Fibroblast of lung (primary cell): ENCODE data around the gene TCEAL8. TPM values are rescaled to one million over a fixed set of nuclear protein-coding genes. Genes with fewer than 3 reads are reported as not detected.

Experiments used
- DNase-seq, 2 donors: peaks; one replicate each; pipeline versions ENCODE4 v3.0.0 to v3.0.0-alpha.2; 2010; ENCODE audit warnings: low read depth in 2 of 2
- H2AFZ ChIP-seq: 2 replicates; pipeline ENCODE4 v1.5.1; 2012; ENCODE audit warnings: low read length, control low read depth, inconsistent platforms
- H3K27ac ChIP-seq: 2 replicates; pipeline ENCODE4 v1.5.1; 2011; ENCODE audit warnings: low read length, control low read depth; ENCODE audit not compliant: insufficient read depth
- H3K27me3 ChIP-seq: 2 replicates; pipeline ENCODE4 v1.5.1; 2011; ENCODE audit warnings: mild to moderate bottlenecking, low read length; ENCODE audit not compliant: control insufficient read depth, insufficient read depth
- H3K36me3 ChIP-seq: 2 replicates; pipeline ENCODE4 v1.5.1; 2011; ENCODE audit warnings: low read length; ENCODE audit not compliant: control insufficient read depth, insufficient read depth
- H3K4me1 ChIP-seq: 2 replicates; pipeline ENCODE4 v1.5.1; 2011; ENCODE audit warnings: low read length; ENCODE audit not compliant: control insufficient read depth, insufficient read depth; ENCODE audit errors: extremely low read depth
- H3K4me2 ChIP-seq: 2 replicates; pipeline ENCODE4 v1.5.1; 2011; ENCODE audit warnings: low read length, control low read depth; ENCODE audit not compliant: insufficient read depth; ENCODE audit errors: extremely low read depth
- H3K4me3 ChIP-seq, 4 experiments: fragments of 200-600 bp in 1 of 4; sonication (generic) in 1 of 4; replicated peaks in 1 of 4; 2 replicates each; pipeline ENCODE4 v1.5.1; 2011 to 2016; ENCODE audit warnings: low read length in 4 of 4, low read depth in 3 of 4, mild to moderate bottlenecking in 3 of 4, control low read depth in 2 of 4, inconsistent platforms in 1 of 4, mixed read lengths in 1 of 4; ENCODE audit not compliant: insufficient read depth in 1 of 4; ENCODE audit errors: control extremely low read depth in 1 of 4
- H3K79me2 ChIP-seq: 2 replicates; pipeline ENCODE4 v1.5.1; 2012; ENCODE audit warnings: mild to moderate bottlenecking, low read length, inconsistent platforms; ENCODE audit not compliant: control insufficient read depth, insufficient read depth
- H3K9ac ChIP-seq: 2 replicates; pipeline ENCODE4 v1.5.1; 2011; ENCODE audit warnings: mild to moderate bottlenecking, low read length, control low read depth; ENCODE audit not compliant: insufficient read depth
- H3K9me3 ChIP-seq: 2 replicates; pipeline ENCODE4 v1.5.1; 2012; ENCODE audit warnings: low read depth, low read length; ENCODE audit not compliant: control insufficient read depth, insufficient read depth
- H4K20me1 ChIP-seq: 2 replicates; pipeline ENCODE4 v1.5.1; 2011; ENCODE audit warnings: low read length; ENCODE audit not compliant: control insufficient read depth, insufficient read depth; ENCODE audit errors: extremely low read depth
- CTCF ChIP-seq, 2 donors: IDR thresholded peaks in 1 of 2; conservative IDR thresholded peaks in 1 of 2; 1 replicate in 1 of 2; 2 replicates in 1 of 2; pipeline ENCODE4 v1.5.1; 2011 to 2012; ENCODE audit warnings: low read length in 2 of 2, control low read depth in 1 of 2, inconsistent platforms in 1 of 2, low read depth in 1 of 2, mild to moderate bottlenecking in 1 of 2
- EZH2 ChIP-seq: IDR thresholded peaks from 2 replicates; pipeline ENCODE4 v1.5.1; 2012; ENCODE audit warnings: low read length, control low read depth, mild to moderate bottlenecking; ENCODE audit errors: missing control alignments
- polyA plus RNA-seq, 2 donors: library from polyadenylated mRNA; depleted of rRNA in 1 of 2; stranded (reverse) in 1 of 2; unstranded in 1 of 2; fragments of >200 nt; gene quantifications; 2 replicates each; pipeline ENCODE4 v1.2.1, GENCODE V29; 2011 to 2012; ENCODE audit warnings: missing spikeins in 1 of 2
- total RNA-seq: library from RNA; depleted of rRNA; stranded (reverse); fragments of >200 nt; gene quantifications from 2 replicates; pipeline ENCODE4 v1.2.1, GENCODE V29; 2014

TCEAL8 gene
- total and polyA plus RNA-seq, 2 donors (not counting 1 experiment from before 2014, with no cell fraction given): 100 to 145 TPM

DNA sequence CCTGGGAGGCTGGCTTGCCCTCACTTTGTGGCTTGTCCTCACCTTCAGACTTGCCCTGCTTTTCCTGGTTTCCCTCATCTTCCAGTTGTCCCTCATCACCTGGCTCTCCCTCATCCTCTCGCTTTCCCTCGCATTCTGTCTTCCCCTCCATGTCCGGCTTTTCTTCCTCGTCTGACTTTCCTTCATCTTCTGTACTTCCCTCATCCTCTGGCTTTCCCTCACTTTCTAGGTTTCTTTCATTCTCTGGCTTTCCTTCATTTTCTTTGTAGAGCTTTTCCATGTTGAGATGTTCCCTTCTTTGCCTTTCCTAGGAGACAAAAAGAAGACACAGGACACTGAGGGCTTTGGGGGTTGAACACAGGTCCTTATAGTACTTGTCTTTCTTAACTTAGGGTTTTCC lies 19.3 kb upstream of the TCEAL8 start:
- Histone ChIP-seq H3K4me1 (no peaks in the 10 kb centered on the region), H3K4me2 (no peak overlapping the region), H3K79me2 (no peaks in the 10 kb centered on the region), H3K9ac (no peak overlapping the region), H4K20me1 (no peaks in the 10 kb centered on the region), H3K9me3 (no peaks in the 10 kb centered on the region), H3K27ac (no peak overlapping the region), H3K27me3 (peaks cover 20% of the 10 kb centered on the region), H3K36me3 (no peaks in the 10 kb centered on the region), H2AFZ (no peak overlapping the region), H3K4me3 (no peak overlapping the region)
- no peak for DNase-seq
- TF ChIP-seq EZH2 (no peak), CTCF (conservative IDR thresholded peaks at IDR 0.05 in 1 of 2, IDR thresholded peaks at IDR 0.05 in 1 of 2; ENCODE audit: low read depth in 1 of 2, low read length in 2 of 2) (no peak)

DNA sequence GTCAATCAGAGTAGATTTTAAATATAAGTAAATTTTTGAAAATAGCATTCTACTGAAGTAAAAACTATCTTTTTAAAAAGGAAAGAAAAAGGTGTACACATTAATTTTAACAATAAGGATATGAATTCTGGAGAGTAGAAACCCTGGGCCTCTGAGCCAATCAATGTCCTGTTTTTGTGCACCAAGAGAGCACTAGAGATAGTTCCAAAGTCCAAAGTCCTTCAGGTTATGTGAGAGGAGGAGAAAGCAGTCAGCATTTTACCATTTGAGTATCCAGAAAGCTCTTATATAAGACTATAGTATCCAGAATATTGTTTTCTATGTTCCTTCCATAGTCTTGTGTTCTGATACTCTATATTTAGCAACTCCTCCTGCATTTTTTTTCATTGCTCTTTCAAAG lies 3.3 kb upstream of the TCEAL8 start:
- no peak overlapping the region for H3K27ac ChIP-seq
- no peaks in the 10 kb centered on the region for H3K9me3 ChIP-seq
- H4K20me1 ChIP-seq: no peaks in the 10 kb centered on the region
- no peaks in the 10 kb centered on the region for H3K36me3 ChIP-seq
- H3K27me3 ChIP-seq: peaks cover 3% of the 10 kb centered on the region
- H3K4me1 ChIP-seq: no peaks in the 10 kb centered on the region
- H3K4me2 ChIP-seq: no peak overlapping the region
- no peak overlapping the region for H3K9ac ChIP-seq
- no peak for DNase-seq
- TF ChIP-seq CTCF (conservative IDR thresholded peaks at IDR 0.05 in 1 of 2, IDR thresholded peaks at IDR 0.05 in 1 of 2; ENCODE audit: low read depth in 1 of 2, low read length in 2 of 2) (no peak), EZH2 (no peak)
- no peak overlapping the region for H3K4me3 ChIP-seq
- no peak overlapping the region for H2AFZ ChIP-seq
- peaks cover 8% of the 10 kb centered on the region for H3K79me2 ChIP-seq

- Histone ChIP-seq H3K4me2 (no peak overlapping the region), H3K36me3 (no peaks in the 10 kb centered on the region), H2AFZ (no peak overlapping the region), H3K27ac (no peak overlapping the region), H3K27me3 (peaks cover 3% of the 10 kb centered on the region), H3K4me1 (no peaks in the 10 kb centered on the region), H3K9me3 (no peaks in the 10 kb centered on the region), H3K9ac (no peak overlapping the region), H4K20me1 (no peaks in the 10 kb centered on the region), H3K4me3 (no peak overlapping the region), H3K79me2 (peaks cover 8% of the 10 kb centered on the region)
- no peak for TF ChIP-seq EZH2
- TF ChIP-seq CTCF (conservative IDR thresholded peaks at IDR 0.05 in 1 of 2, IDR thresholded peaks at IDR 0.05 in 1 of 2; ENCODE audit: low read depth in 1 of 2, low read length in 2 of 2): no peak
- no peak for DNase-seq
Measured at GRCh38 chrX:103256651-103257050, 1.7 kb upstream of the TCEAL8 start.
